Measurements from ENCODE around the gene SERPINB12. TPM values are rescaled to one million over a fixed set of nuclear protein-coding genes. Genes with fewer than 3 reads are reported as not detected.

The SERPINB12 gene
- total and polyA plus RNA-seq, 2 donors (not counting 3 experiments of a cell fraction or from before 2014, with no cell fraction given) = not detected

- no TSS peak for BruUV-seq (replicated peaks)
- Histone ChIP-seq H2AFZ (ENCODE audit: low read depth, low read length) (no peak overlapping the region), H4K20me1 (replicated peaks; ENCODE audit: control insufficient read depth, extremely low read depth, insufficient read depth, low read length) (no peaks in the 10 kb centered on the region), H3K27ac (ENCODE audit: insufficient read depth, low read depth, low read length) (no peak overlapping the region), H3K79me2 (ENCODE audit: control insufficient read depth, insufficient read depth, low read length) (no peaks in the 10 kb centered on the region), H3K9ac (replicated peaks; ENCODE audit: extremely low read depth, insufficient read depth, low read length) (no peak overlapping the region), H3K36me3 (ENCODE audit: control insufficient read depth in 2 of 2, extremely low read depth in 1 of 2, insufficient read depth in 2 of 2, low read length in 2 of 2) (no peaks in the 10 kb centered on the region), H3K27me3 (ENCODE audit: control insufficient read depth in 2 of 2, insufficient read depth in 2 of 2, low read length in 2 of 2) (peaks cover 2 to 3% of the 10 kb centered on the region in 2 experiments), H3K4me3 (replicated peaks in 1 of 3; ENCODE audit: insufficient read depth in 1 of 3, low read depth in 1 of 3, low read length in 3 of 3) (no peak overlapping the region), H3K4me2 (ENCODE audit: insufficient read depth, low read length) (no peak overlapping the region), H3K9me3 (replicated peaks; ENCODE audit: control insufficient read depth, insufficient read depth, low read length) (no peaks in the 10 kb centered on the region), H3K4me1 (ENCODE audit: control insufficient read depth, extremely low read depth, insufficient read depth, low read length) (no peaks in the 10 kb centered on the region), H3K9me1 (replicated peaks; ENCODE audit: control insufficient read depth, extremely low read depth, insufficient read depth, low read length) (no peaks in the 10 kb centered on the region)
- TF ChIP-seq MAX (IDR thresholded peaks at IDR 0.05; ENCODE audit: insufficient read depth, insufficient read length) = no peak
- no peak for TF ChIP-seq GATA2 (IDR thresholded peaks at IDR 0.05; ENCODE audit: insufficient read depth, insufficient read length, low read depth, low read length)
- no peak for TF ChIP-seq POLR2A (IDR thresholded peaks at IDR 0.05; ENCODE audit: low read depth, low read length)
- no peak for TF ChIP-seq MYC (IDR thresholded peaks at IDR 0.05; ENCODE audit: low read depth, low read length)
- no peak for TF ChIP-seq JUN (IDR thresholded peaks at IDR 0.05; ENCODE audit: borderline replicate concordance, insufficient read depth, insufficient read length, low read depth)
- TF ChIP-seq FOS (IDR thresholded peaks at IDR 0.05; ENCODE audit: borderline replicate concordance, insufficient read depth, low read length) = no peak
- no peak for TF ChIP-seq CTCF (IDR thresholded peaks at IDR 0.05; ENCODE audit: extremely low read depth in 1 of 2, insufficient read depth in 1 of 2, low read depth in 1 of 2, low read length in 2 of 2)
- TF ChIP-seq EZH2 (IDR thresholded peaks at IDR 0.05; ENCODE audit: borderline replicate concordance, low read depth, low read length, severe bottlenecking) = no peak
- no peak for TF ChIP-seq POLR2AphosphoS5 (IDR thresholded peaks at IDR 0.05; ENCODE audit: insufficient read depth, low read depth, low read length)
- ChIA-PET POLR2A (no interaction called here), CTCF (interaction anchor here (1.0 to 3.1 kb wide), 5 partner anchors 9 to 427 kb away, joined by 3 to 25 read pairs (median 4); no protein-coding TSS in a partner anchor)
- DNase-seq (ENCODE audit: low read depth, low spot score) = no peak
- FAIRE-seq = no peak
- intact Hi-C loops (cut with micrococcal nuclease) = no loop called here
- dilution Hi-C loops (cut with MboI; ENCODE audit: extremely low pct_ligation_motif_present, low sequenced_read_pairs) = no loop called here
These were observed 33.6 kb upstream of the SERPINB12 start for GRCh38 chr18:63508596-63508995.

Data from endothelial cell of umbilical vein (primary cell).